ENCODE results near the gene CGB3.

- TF ChIP-seq POLR2AphosphoS5 (IDR thresholded peaks at IDR 0.05; ENCODE audit: low read depth, low read length) (no peak; the same call in 1 of the 2 replicates), TAF1 (IDR thresholded peaks at IDR 0.05; ENCODE audit: borderline replicate concordance, insufficient read depth, low read length) (no peak)
These were observed 7.0 kb downstream of the CGB3 start, which contains the start of gene LHB for GRCh38 chr19:49017041-49017665.

All from PFSK-1 (cell line).